ENCODE data around the gene USF3. TPM values are rescaled to one million over a fixed set of nuclear protein-coding genes. Genes with fewer than 3 reads are reported as not detected.

The USF3 gene
- total and polyA plus RNA-seq, 2 of the 13 experiments (the other 11 are each of a cell fraction or from before 2014, with no cell fraction given): 6.3 to 15.2 TPM

- POLR2A ChIA-PET: interaction anchor here (1.0 to 4.0 kb wide), 10 partner anchors 9 to 672 kb away, joined by 3 to 58 read pairs (median 6); partner anchors contain the start of genes ATP6V1A, NAA50, SPICE1 and USF3
- Histone ChIP-seq H3K27me3 (ENCODE audit: control insufficient read depth in 1 of 2, insufficient read depth in 2 of 2, low read length in 2 of 2) (no peaks in the 10 kb centered on the region), H3K4me3 (replicated peaks in 1 of 3; ENCODE audit: insufficient read depth in 1 of 3, low read depth in 2 of 3, low read length in 3 of 3) (peak overlapping the region in 2 of 3 experiments; percentile 13 to 30; a peak in 2 of 6 replicates), H3K4me2 (ENCODE audit: low read depth, low read length) (peak overlapping the region; percentile 79), H2AFZ (ENCODE audit: low read length) (no peak overlapping the region), H3K79me2 (ENCODE audit: insufficient read depth, low read length) (peaks cover 4% of the 10 kb centered on the region), H3K36me3 (replicated peaks in 1 of 2; ENCODE audit: control insufficient read depth in 1 of 2, insufficient read depth in 2 of 2, low read length in 2 of 2) (peaks cover 15 to 22% of the 10 kb centered on the region in 2 experiments), H3K27ac (ENCODE audit: extremely low read length, insufficient read depth, low read length) (peak overlapping the region; percentile 88), H4K20me1 (ENCODE audit: insufficient read depth, low read length) (no peaks in the 10 kb centered on the region), H3K4me1 (ENCODE audit: insufficient read depth, low read length) (peaks cover 42% of the 10 kb centered on the region), H3K9ac (ENCODE audit: insufficient read depth, low read depth, low read length) (peak overlapping the region; percentile 41; the same call in 1 of the 2 replicates), H3K9me3 (ENCODE audit: low read length) (no peaks in the 10 kb centered on the region)
- in situ Hi-C loops (cut with HindIII; ENCODE audit: extremely low pct_ligation_motif_present, low pct_unique_long_range_greater_than_20kb) (no loop called here), intact Hi-C loops (cut with micrococcal nuclease; ENCODE audit: unreplicated experiment) (loop anchor here (1.0 to 2.0 kb wide), 3 partner anchors 32 to 74 kb away; partner anchors contain the start of gene USF3)
- DNase-seq (ENCODE audit: low spot score): peak; percentile 46
- CTCF ChIA-PET (ENCODE audit: low intra/inter-chr PET ratio, low total read pairs): no interaction called here
- ATAC-seq: peak; percentile 65
- BruUV-seq (replicated peaks): TSS peak; percentile 27
- no peak for FAIRE-seq
- 0% methylated on average over 1 of the region's 1 CpG for WGBS (ENCODE audit: low lambda C conversion rate)
- TF ChIP-seq CREBL2 (CRISPR knock-in tag; IDR thresholded peaks at IDR 0.05; ENCODE audit: borderline replicate concordance) (no peak), SALL2 (CRISPR knock-in tag; IDR thresholded peaks at IDR 0.05) (no peak), ZBTB7B (CRISPR knock-in tag; IDR thresholded peaks at IDR 0.05) (no peak), HNF4A (CRISPR knock-in tag; IDR thresholded peaks at IDR 0.05) (peak; percentile 72; the same call in 1 of the 2 replicates), ETS1 (CRISPR knock-in tag; IDR thresholded peaks at IDR 0.05) (no peak), GABPA (IDR thresholded peaks at IDR 0.05; ENCODE audit: low read depth, low read length) (no peak), GABPA (CRISPR knock-in tag; IDR thresholded peaks at IDR 0.05; ENCODE audit: low read depth) (no peak), U2AF1 (optimal IDR thresholded peaks at IDR 0.05; ENCODE audit: low read depth, low read length) (no peak), ZFX (CRISPR knock-in tag; IDR thresholded peaks at IDR 0.05; ENCODE audit: low read depth) (0 out of 2 replicates have a peak, but pooled peaks have one; percentile 12), AHDC1 (CRISPR knock-in tag; IDR thresholded peaks at IDR 0.05; ENCODE audit: borderline replicate concordance) (no peak), DMAP1 (CRISPR knock-in tag; IDR thresholded peaks at IDR 0.05) (peak; percentile 19; the same call in 1 of the 2 replicates), ATF4 (CRISPR knock-in tag; IDR thresholded peaks at IDR 0.05) (no peak), MAX (IDR thresholded peaks at IDR 0.05) (no peak), HNF4G (IDR thresholded peaks at IDR 0.05; ENCODE audit: borderline replicate concordance, low read depth, low read length) (no peak; the same call in 1 of the 2 replicates), HNF4G (CRISPR knock-in tag; IDR thresholded peaks at IDR 0.05; ENCODE audit: borderline replicate concordance, low read depth) (no peak; the same call in 1 of the 2 replicates)
These were observed 33.6 kb downstream of the USF3 start for GRCh38 chr3:113662824-113663223.
